Ovary (tissue), 9 donors: ENCODE data around the gene TIFAB. TPM values are rescaled to one million over a fixed set of nuclear protein-coding genes. Genes with fewer than 3 reads are reported as not detected.

Source experiments
- DNase-seq, 5 donors: peaks; one replicate each; pipeline ENCODE4 v3.0.0-alpha.2; 2019 to 2020
- H3K27ac ChIP-seq, 2 donors: fragments of 200-600 bp; one replicate each; pipeline versions ENCODE4 v1.5.1 to v1.8.0; 2019 to 2022
- H3K27me3 ChIP-seq: fragments of 200-600 bp; one replicate; pipeline ENCODE4 v1.8.0; 2022
- H3K36me3 ChIP-seq: fragments of 200-600 bp; sonication (generic); one replicate; pipeline ENCODE4 v1.5.1; 2019
- H3K4me1 ChIP-seq: one replicate; pipeline ENCODE4 v1.8.1; 2013; ENCODE audit warnings: mild to moderate bottlenecking, moderate library complexity; ENCODE audit not compliant: insufficient read depth
- H3K4me3 ChIP-seq: fragments of 200-600 bp; sonication (generic); one replicate; pipeline ENCODE4 v1.5.1; 2017
- H3K9me3 ChIP-seq, 2 donors: fragments of 200-600 bp in 1 of 2; sonication (generic) in 1 of 2; one replicate each; pipeline versions ENCODE4 v1.5.1 to v1.8.1; 2013 to 2019; ENCODE audit warnings: mild to moderate bottlenecking in 1 of 2, moderate library complexity in 1 of 2
- EP300 ChIP-seq: sonication (generic); formaldehyde crosslinking; IDR thresholded peaks from one replicate; pipeline ENCODE4 v1.6.1; 2017; ENCODE audit warnings: antibody characterized with exemption
- POLR2A ChIP-seq: fragments of 450-650 bp; IDR thresholded peaks from one replicate; pipeline ENCODE4 v1.6.1; 2017; ENCODE audit warnings: antibody characterized with exemption, mild to moderate bottlenecking, moderate library complexity
- WGBS, 3 donors: extraction: QIAGEN DNeasy Blood & Tissue Kit in 1 of 3; methylation state at CpG; one replicate each; pipeline versions ENCODE4 v1.1.5 to v1.1.7; 2013 to 2017; 5-methylcytosine and 5-hydroxymethylcytosine counted together
- intact Hi-C, 4 donors: fragments of 100-400 bp; cut with DNase I; formaldehyde crosslinking; loops; one replicate each; pipeline versions ENCODE4 v1.11.0 to v1.15.1; 2022 to 2023
- polyA plus RNA-seq, 2 donors: library from polyadenylated mRNA; stranded (reverse); fragments of 200-250 nt in 1 of 2; fragments of 350-450 nt in 1 of 2; fragmentation: Illumina TruSeq in 1 of 2; extraction: RNeasy Lipid Tissue Mini Kit (QIAGEN cat#74804) in 1 of 2; gene quantifications; one replicate each; pipeline ENCODE4 v1.2.3, GENCODE V29; 2013 to 2014
- total RNA-seq, 7 donors: library from RNA; depleted of rRNA in 2 of 7; stranded (reverse); fragments of >200 nt in 2 of 7; fragmentation: NEBNext Ultra II Directional in 3 of 7; extraction: Animal tissue kit (Norgen Biotek cat#: 25700) in 3 of 7; gene quantifications; one replicate each; pipeline versions ENCODE4 v1.1.0 to v1.2.4, GENCODE V29; 2016 to 2023
- TF ChIP-seq, protein P1 (sequence below), 3 donors: fragments of 450-650 bp in 2 of 3; fragments of 200-600 bp in 1 of 3; IDR thresholded peaks; one replicate each; pipeline versions ENCODE4 v1.5.1 to v1.8.0; 2016 to 2022; ENCODE audit warnings: antibody characterized with exemption in 3 of 3, mild to moderate bottlenecking in 1 of 3
- donor health status: DM: no; HTN: no; CAD: no; lungs with moderate emphysema.
- donor health status: DM: no; HTN: no; CAD: no.
- donor health status: Bipolar disorder and iron deficiency.
- donor health status: DM: yes; HTN: yes; CAD: no.
- donor health status: DM: no; HTN: no; CAD: no.
- donor health status: DM: yes; HTN: yes; CAD: no.

The TIFAB gene
- total and polyA plus RNA-seq, 9 donors: 0.05 to 0.33 (median 0.08) TPM; not detected in 6

GRCh38 chr5:135429301-135430134 is 22.6 kb downstream of the TIFAB start:
- no peaks in the 10 kb centered on the region for H3K4me1 ChIP-seq
- H3K9me3 ChIP-seq: no peaks in the 10 kb centered on the region
- intact Hi-C loops: no loop called here
- 29 to 35% (median 33%) methylated on average over 12 of the region's 12 CpGs for WGBS, 3 donors
- peak in 1 of 5 donors; percentile 12 for DNase-seq
- no peak overlapping the region for H3K4me3 ChIP-seq
- no peak overlapping the region for H3K27ac ChIP-seq
- no peak for TF ChIP-seq POLR2A
- TF ChIP-seq EP300: no peak
- TF ChIP-seq, protein P1, sequence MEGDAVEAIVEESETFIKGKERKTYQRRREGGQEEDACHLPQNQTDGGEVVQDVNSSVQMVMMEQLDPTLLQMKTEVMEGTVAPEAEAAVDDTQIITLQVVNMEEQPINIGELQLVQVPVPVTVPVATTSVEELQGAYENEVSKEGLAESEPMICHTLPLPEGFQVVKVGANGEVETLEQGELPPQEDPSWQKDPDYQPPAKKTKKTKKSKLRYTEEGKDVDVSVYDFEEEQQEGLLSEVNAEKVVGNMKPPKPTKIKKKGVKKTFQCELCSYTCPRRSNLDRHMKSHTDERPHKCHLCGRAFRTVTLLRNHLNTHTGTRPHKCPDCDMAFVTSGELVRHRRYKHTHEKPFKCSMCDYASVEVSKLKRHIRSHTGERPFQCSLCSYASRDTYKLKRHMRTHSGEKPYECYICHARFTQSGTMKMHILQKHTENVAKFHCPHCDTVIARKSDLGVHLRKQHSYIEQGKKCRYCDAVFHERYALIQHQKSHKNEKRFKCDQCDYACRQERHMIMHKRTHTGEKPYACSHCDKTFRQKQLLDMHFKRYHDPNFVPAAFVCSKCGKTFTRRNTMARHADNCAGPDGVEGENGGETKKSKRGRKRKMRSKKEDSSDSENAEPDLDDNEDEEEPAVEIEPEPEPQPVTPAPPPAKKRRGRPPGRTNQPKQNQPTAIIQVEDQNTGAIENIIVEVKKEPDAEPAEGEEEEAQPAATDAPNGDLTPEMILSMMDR (IDR thresholded peaks at IDR 0.05): no peak
- no peaks in the 10 kb centered on the region for H3K36me3 ChIP-seq
- no peaks in the 10 kb centered on the region for H3K27me3 ChIP-seq

DNA sequence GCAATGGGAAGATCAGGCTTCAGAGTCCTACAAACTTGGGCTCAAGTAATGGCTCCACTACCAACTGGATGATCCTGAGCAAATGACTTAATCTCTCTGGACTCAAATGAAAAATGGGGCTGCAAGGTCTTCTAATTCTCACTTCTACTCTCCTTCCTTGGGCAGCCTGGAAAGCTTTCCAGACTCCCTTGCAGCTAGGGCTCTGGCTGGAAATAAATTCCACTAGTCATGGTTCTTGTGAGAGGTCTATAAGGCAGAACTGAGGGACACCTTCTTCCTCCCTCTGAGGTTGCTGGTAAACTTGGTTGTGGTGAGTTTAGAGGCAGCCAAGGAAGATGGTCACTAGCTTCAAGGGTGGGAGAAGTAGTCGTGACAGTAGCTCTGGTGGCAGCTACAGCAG is 23.6 kb downstream of the TIFAB start:
- Histone ChIP-seq H3K4me3 (no peak overlapping the region), H3K36me3 (no peaks in the 10 kb centered on the region), H3K4me1 (no peaks in the 10 kb centered on the region), H3K27me3 (no peaks in the 10 kb centered on the region), H3K27ac (no peak overlapping the region), H3K9me3 (no peaks in the 10 kb centered on the region)
- no peak for TF ChIP-seq EP300
- TF ChIP-seq, protein P1 (IDR thresholded peaks at IDR 0.05): no peak
- TF ChIP-seq POLR2A: no peak
- intact Hi-C loops: no loop called here
- no peak for DNase-seq
- WGBS, 3 donors: 82 to 93% (median 86%) methylated on average over 1 of the region's 1 CpG

- 53 to 57% (median 55%) methylated on average over 7 of the region's 7 CpGs for WGBS, 3 donors
- Histone ChIP-seq H3K9me3 (no peaks in the 10 kb centered on the region), H3K27ac (no peak overlapping the region), H3K36me3 (no peaks in the 10 kb centered on the region), H3K4me3 (no peak overlapping the region), H3K4me1 (no peaks in the 10 kb centered on the region), H3K27me3 (no peaks in the 10 kb centered on the region)
- no peak for DNase-seq
- TF ChIP-seq, protein P1 (IDR thresholded peaks at IDR 0.05): no peak
- TF ChIP-seq EP300 (no peak), POLR2A (no peak)
- intact Hi-C loops: no loop called here
Observed at GRCh38 chr5:135426102-135427082, 25.8 kb downstream of the TIFAB start.

- Histone ChIP-seq H3K27me3 (no peaks in the 10 kb centered on the region), H3K27ac (no peak overlapping the region), H3K9me3 (no peaks in the 10 kb centered on the region), H3K4me3 (no peak overlapping the region), H3K4me1 (no peaks in the 10 kb centered on the region), H3K36me3 (no peaks in the 10 kb centered on the region)
- WGBS, 3 donors: 44 to 53% (median 48%) methylated on average over 2 of the region's 2 CpGs
- intact Hi-C loops: no loop called here
- TF ChIP-seq, protein P1 (IDR thresholded peaks at IDR 0.05): no peak
- TF ChIP-seq POLR2A: no peak
- no peak for TF ChIP-seq EP300
- DNase-seq: no peak
Observed at GRCh38 chr5:135425641-135426040, 26.5 kb downstream of the TIFAB start.
